Stimulated activated CD4-positive, alpha-beta T cell treated with anti-CD3 and anti-CD28 coated beads, TNF-alpha, amount 100 ng/mL, for 1 hour (primary cell): ENCODE results near the gene MTIF3.
A peak's percentile ranks its signal among the peaks of the same experiment; 100 is the strongest.

Experiments used
- DNase-seq, 3 donors: peaks; one replicate each; pipeline ENCODE4 v3.0.0-alpha.2; 2020; ENCODE audit warnings: low read depth in 3 of 3, low spot score in 1 of 3

The MTIF3 gene

DNA sequence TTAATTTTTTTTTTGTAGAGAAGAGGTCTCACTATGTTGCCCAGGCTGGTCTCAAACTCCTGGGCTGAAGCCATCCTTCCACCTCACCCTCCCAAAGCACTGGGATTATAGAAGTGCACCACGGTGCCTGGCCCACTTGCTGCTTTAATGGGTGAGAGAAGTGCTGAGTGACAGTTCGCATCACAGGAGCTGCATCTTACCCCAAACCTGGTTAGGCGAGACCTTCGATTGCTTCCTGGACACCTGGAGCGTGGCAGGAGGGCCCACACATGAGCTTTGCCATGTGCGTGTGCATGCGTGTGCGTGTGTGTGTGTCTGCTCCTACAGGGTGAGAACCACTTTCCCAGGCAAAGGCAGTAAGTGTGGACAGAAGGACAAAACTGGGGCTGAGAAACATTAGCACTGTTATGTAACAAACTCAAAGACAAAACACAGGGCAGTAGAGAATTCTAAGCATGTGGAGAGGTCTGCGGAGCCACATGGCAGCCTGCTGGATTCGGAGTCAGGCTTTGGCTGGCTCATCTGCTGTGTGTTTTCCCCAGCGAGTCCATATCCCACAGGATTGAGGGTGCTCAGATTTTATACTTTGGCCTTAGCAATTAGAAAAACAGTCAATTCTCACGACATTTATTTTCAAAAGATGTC lies 11.7 kb upstream of the MTIF3 start:
- no peak for DNase-seq

DNA sequence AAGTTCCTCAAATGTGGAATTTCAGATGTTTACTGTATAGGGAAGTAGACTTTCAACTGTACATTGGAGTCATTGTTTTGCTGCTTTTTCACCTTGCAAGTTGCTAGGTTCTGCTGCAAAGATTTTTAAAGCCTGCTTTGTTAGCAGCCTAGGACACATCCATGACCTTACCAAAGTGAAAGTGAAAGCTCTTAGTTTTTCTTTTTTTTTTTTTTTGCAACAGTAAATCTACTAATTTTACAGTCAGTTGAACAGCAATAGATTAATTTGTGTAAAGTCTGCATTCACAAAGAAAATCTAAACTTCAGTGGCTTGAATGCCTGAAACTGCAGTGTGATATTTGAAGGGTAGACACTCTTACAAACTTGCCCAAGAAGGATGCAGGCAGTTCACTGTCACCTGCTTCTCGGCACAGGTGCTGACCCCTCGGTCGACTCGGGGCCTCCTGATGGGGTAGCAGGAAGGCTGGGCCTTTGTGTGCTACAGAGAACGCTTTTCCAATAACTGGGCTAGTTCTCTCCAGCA lies 5.0 kb upstream of the MTIF3 start:
- DNase-seq, result no peak

GRCh38 chr13:27450921-27451471 lies 632 bp upstream of the MTIF3 start:
- peak in 1 of 3 donors; percentile 22 for DNase-seq

DNA sequence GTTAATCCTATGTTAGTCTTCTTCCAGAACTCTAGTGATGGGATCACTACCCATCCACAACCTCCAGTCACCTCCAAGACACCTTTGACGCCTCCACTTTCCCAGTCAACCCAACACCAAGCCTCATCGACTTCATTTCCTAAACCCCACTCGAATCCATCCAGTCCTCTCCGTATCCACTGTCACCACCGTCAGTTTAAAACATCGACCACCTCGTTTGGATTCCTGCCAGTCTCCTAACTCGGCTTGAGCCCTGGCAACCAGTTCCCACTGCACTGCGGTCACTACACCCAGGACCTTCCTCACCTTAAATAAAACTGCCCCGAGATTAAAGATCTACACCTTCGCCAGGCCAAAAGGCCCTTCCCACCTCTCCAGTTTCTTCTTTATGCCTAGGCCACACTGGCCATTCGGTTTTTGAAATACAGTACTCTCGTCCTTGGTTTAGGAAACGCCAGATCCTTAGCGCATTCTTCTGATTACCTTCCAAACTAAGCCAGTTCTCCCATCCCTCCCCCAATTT lies 1.2 kb downstream of the MTIF3 start:
- DNase-seq, result no peak

DNA sequence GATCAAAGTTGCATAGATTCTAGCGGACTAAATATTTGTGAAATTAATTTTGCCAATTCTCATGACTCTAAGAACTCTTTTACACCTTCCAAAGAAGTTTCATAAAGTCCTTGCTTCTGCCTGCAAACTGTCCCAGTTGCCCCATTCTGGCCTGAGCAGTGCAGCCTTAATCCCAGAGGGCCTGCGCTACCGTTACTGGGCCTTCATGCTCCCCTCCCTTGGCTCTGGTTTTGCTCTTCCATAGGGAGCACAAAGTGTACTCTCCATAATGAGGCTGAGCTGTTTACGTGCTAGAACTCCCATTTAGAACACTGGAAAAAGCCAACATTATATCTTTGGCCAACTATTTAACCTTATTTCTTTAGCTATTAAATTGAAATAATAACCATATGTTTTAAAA lies 2.1 kb downstream of the MTIF3 start:
- DNase-seq, result no peak

- DNase-seq, result no peak
Observed at GRCh38 chr13:27446986-27447583, 3.3 kb downstream of the MTIF3 start.

- no peak for DNase-seq
Observed at GRCh38 chr13:27442797-27443196, 7.6 kb downstream of the MTIF3 start.

DNA sequence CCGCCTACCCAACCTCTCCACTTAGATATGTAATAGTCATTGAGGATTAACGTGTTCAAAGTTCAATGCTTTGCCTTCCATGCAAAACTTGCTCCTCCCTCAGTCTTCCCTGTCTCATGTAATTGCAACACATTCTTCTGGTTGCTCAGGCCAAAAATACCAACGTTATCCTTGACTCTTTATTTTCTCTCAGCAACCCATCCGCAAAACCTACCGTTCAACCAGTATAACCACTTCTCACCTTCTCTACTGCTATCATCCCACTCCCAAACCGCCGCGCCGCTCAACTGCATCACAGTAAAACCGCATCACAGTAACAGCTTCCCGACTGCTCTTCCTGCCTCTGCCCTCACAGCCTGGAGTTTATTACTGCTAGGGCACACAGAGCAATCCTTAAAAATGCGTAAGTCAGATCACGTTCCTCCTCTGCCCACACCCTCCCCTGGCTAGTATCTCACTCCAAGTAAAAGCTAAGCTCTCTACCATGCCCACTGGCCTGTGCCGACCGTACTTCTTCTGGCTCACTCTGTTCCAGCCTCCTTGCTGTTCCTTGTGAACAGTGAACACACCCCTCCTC lies 8.2 kb downstream of the MTIF3 start:
- no peak for DNase-seq

DNA sequence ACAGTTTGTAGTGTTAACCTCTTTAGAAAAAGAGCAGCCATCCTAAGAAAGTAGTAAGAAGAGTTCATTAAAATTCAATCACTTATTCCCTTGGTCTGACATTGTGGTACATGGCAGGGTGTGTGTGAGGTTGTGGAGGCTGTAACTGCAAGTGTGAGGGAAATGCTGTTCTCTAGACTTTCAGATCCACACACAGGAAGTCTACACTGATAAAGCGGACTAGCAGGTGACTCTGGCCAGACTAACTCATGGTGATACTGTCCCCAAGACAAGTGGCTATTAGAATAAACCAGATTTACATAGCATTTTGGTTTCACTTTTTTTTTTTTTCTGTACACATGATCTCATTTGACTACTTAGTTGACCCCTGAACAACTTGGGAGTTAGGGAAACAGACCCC lies 10.0 kb downstream of the MTIF3 start:
- DNase-seq, result no peak

DNA sequence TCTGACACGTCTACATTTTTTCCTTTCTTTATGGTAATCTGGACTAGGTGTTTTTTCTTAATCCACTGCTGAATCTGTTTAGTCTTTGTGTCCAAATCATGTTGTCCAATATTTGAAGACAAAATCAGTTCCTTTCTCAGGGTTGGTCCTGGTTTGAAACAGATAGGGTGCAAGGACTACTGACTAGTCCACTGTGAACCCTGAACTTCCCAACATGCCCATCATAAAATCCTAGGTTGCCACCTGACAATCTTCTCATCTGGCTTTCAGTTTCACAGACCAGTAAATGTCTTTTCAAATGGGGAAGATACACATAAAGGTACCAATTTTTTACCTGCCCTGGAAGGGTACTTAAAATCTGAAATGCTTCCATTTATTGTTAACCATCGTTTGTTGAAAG lies 13.2 kb downstream of the MTIF3 start:
- no peak for DNase-seq

GRCh38 chr13:27432611-27433210 lies 17.7 kb downstream of the MTIF3 start:
- no peak for DNase-seq

DNA sequence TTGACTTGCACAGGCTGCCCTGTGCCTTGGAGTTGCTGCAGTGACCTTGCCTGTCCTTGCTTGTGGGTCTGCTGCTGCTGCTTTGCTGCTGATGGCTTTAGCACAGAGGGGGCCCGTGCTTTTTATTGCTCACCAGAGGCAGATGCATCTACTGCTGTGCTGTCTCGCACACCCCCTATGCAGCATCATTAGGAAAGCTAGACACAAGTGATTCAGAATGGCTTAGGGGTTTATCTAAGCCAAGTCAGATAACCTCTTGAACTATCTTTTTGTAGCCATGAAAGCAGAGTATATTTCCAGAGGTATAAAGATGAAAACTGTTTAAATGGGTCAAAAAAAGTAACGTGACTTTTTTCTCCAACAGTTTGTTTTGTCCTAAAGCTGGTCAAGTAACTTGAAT lies 18.2 kb downstream of the MTIF3 start:
- DNase-seq, result no peak

GRCh38 chr13:27428160-27428559 lies 22.2 kb downstream of the MTIF3 start:
- DNase-seq, result no peak

DNA sequence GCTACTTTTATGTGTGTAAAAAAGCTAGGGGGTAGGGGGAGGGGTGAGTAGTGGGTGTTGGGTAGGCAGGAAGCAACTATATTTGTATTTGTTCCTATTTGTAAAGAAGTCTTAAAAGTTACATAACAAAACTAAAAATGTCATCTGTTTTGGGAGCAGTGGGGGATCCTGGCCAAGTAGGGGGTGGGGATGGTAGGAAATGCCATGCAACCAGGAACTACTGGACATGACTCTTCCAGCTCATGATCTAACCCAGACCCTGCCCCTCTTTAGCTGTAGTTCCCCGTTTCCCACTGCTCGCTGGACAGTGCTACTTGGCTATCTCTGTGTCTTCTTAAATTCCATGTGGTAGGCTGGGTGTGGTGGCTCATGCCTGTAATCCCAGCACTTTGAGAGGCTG lies 22.7 kb downstream of the MTIF3 start:
- DNase-seq, result no peak

- peak; percentile 36 to 55 (median 49) for DNase-seq
Observed at GRCh38 chr13:27425918-27426630, 24.3 kb downstream of the MTIF3 start.

DNA sequence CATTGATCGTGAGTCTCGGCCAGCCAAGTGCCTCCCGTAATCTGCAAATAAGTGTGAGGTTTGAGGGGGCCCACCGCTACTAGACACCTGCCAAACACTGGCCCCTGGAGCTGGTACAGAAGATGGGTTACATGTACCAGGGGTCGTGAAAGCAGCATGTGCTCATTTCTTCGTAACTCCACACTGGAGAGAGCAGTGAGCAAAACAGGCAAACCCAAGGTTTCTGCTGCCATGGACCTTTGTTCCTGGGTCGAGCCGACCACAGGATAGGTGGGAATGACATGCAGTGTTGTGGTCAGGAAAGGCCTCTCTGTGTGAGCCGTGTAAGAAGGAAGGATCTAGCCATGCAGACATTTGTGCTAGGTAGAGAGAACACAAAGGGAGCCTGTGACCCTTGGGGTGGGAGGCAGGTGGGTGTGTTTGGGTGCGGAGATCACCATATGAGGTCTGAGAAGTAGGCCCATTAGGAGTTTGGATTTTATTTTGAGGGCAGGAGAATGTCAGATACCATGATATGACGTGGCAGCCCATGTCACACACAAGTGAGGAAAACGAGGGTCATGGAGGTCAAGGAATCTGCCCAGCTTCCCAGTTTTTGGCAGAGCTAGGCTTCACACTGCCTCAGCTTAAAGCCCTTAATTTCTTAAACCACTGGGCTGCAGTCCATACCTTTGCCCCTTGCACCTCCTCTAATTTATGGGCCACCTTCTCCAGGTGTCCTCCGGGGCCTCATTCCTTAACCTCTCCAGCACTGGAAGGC lies 25.0 kb downstream of the MTIF3 start:
- no peak for DNase-seq

- peak; percentile 63 to 84 (median 83) for DNase-seq
Observed at GRCh38 chr13:27424246-27425157, 25.9 kb downstream of the MTIF3 start, which contains the start of gene GTF3A. Gene GTF3A, plus strand, starts transcription at chr13:27424619.

DNA sequence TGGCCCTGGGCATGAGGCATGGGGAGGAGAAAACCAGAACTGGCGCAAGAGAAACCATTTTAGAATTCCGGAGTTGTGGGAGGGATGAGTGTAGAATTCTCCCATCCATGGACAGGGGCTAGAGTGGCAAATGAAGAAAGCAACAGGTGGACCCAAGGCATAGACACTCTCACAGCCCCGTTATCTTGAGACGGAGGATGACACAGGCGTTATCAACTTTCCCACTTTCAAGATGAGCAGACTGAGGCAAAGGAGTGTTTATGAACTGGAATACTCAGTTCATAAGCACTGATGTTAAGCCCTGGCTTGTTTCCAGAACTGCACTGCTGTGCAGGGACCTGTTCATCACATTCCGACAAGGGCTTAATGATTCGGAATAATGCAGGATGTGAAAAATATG lies 27.0 kb downstream of the MTIF3 start:
- DNase-seq, result no peak
